ENCODE measurements around the gene SLC5A12. TPM values are rescaled to one million over a fixed set of nuclear protein-coding genes. Genes with fewer than 3 reads are reported as not detected.

Gene SLC5A12
- total RNA-seq, 1 donor, result 0.43 TPM

DNA sequence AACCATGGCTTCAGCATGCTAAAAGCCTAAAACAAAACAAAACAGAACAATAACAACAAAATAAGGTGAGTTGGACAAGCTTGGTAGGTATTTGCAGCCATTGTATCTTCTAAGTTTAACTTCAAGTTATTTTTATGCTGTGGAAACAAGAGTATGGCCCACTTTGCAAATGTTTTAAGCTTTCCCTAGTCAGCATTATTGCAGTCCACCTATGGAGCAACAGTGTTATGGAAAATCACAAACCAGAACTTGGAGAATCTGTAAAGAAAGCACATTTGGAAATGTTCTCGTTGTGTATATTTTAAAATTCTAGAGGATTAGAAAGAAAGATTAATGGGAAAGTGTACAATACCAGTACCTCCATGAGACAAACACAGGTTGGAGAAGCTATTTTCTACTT, 7.4 kb upstream of the SLC5A12 start:
- no peak overlapping the region for H3K4me3 ChIP-seq (ENCODE audit: low read depth, low read length)
- TF ChIP-seq, protein P1, sequence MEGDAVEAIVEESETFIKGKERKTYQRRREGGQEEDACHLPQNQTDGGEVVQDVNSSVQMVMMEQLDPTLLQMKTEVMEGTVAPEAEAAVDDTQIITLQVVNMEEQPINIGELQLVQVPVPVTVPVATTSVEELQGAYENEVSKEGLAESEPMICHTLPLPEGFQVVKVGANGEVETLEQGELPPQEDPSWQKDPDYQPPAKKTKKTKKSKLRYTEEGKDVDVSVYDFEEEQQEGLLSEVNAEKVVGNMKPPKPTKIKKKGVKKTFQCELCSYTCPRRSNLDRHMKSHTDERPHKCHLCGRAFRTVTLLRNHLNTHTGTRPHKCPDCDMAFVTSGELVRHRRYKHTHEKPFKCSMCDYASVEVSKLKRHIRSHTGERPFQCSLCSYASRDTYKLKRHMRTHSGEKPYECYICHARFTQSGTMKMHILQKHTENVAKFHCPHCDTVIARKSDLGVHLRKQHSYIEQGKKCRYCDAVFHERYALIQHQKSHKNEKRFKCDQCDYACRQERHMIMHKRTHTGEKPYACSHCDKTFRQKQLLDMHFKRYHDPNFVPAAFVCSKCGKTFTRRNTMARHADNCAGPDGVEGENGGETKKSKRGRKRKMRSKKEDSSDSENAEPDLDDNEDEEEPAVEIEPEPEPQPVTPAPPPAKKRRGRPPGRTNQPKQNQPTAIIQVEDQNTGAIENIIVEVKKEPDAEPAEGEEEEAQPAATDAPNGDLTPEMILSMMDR (IDR thresholded peaks at IDR 0.05; ENCODE audit: insufficient read depth, low read depth, low read length), result no peak
- peak; percentile 14 for DNase-seq (ENCODE audit: low read depth)

- no peak for DNase-seq (ENCODE audit: low read depth)
- TF ChIP-seq, protein P1 (IDR thresholded peaks at IDR 0.05; ENCODE audit: insufficient read depth, low read depth, low read length), result no peak
- no peak overlapping the region for H3K4me3 ChIP-seq (ENCODE audit: low read depth, low read length)
These were observed 5.1 kb upstream of the SLC5A12 start for GRCh38 chr11:26726960-26727359.

- H3K4me3 ChIP-seq (ENCODE audit: low read depth, low read length), result no peak overlapping the region
- no peak for DNase-seq (ENCODE audit: low read depth)
- TF ChIP-seq, protein P1 (IDR thresholded peaks at IDR 0.05; ENCODE audit: insufficient read depth, low read depth, low read length), result no peak
These were observed 1.9 kb downstream of the SLC5A12 start for GRCh38 chr11:26719998-26720397.

GRCh38 chr11:26719289-26719973, 2.4 kb downstream of the SLC5A12 start:
- TF ChIP-seq, protein P1 (IDR thresholded peaks at IDR 0.05; ENCODE audit: insufficient read depth, low read depth, low read length), result no peak
- DNase-seq (ENCODE audit: low read depth), result no peak
- no peak overlapping the region for H3K4me3 ChIP-seq (ENCODE audit: low read depth, low read length)

DNA sequence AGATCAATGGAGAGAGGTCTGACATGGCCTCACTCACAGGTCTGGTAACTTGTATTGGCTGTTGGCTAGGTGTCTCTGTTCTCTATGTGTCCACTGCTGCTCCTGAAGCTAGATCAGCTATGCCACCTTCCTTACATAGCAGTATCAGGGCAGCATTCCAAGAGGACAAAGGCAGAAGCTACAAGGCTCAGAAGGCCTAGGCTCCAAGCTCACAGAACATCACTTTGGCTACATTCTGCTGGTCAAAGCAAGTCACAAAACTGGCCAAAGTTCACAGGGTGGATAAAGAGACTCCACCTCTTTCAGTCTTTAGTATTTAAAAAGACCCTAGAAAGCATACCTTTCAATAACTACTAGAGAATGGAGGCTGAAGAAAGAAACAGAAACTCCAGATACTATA, 4.1 kb downstream of the SLC5A12 start:
- TF ChIP-seq, protein P1 (IDR thresholded peaks at IDR 0.05; ENCODE audit: insufficient read depth, low read depth, low read length), result no peak
- no peak for DNase-seq (ENCODE audit: low read depth)
- H3K4me3 ChIP-seq (ENCODE audit: low read depth, low read length), result no peak overlapping the region

DNA sequence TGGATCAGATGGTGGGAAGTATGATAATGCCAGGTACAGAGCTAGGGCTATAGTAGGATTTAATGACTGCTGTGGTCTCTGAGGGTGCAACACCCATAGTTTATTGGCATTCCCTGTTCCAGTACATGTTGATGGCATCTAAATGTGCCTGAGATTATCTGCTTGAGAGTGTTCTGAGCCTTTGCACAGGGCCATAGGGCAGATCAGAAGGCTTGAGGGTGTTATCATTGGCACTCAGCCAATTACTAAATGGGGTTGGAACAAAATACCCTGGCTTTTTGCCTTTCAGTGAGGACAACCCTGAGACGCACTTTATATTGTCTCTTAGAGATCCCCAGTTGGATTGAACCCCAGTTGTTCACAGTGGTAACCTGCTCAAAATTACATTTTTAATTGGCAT, 6.7 kb downstream of the SLC5A12 start:
- TF ChIP-seq, protein P1 (IDR thresholded peaks at IDR 0.05; ENCODE audit: insufficient read depth, low read depth, low read length), result no peak
- H3K4me3 ChIP-seq (ENCODE audit: low read depth, low read length), result no peak overlapping the region

GRCh38 chr11:26712497-26712896, 9.4 kb downstream of the SLC5A12 start:
- peak; percentile 48 for DNase-seq (ENCODE audit: low read depth)
- H3K4me3 ChIP-seq (ENCODE audit: low read depth, low read length), result no peak overlapping the region
- TF ChIP-seq, protein P1 (IDR thresholded peaks at IDR 0.05; ENCODE audit: insufficient read depth, low read depth, low read length), result no peak

More for the DNA sequence above, 6.7 kb downstream of the SLC5A12 start:
- DNase-seq (ENCODE audit: low read depth), result no peak
